ENCODE data around the gene MDGA2. TPM values are rescaled to one million over a fixed set of nuclear protein-coding genes. Genes with fewer than 3 reads are reported as not detected.

Gene MDGA2
- total RNA-seq, 1 experiment from 2014 or later: not detected

DNA sequence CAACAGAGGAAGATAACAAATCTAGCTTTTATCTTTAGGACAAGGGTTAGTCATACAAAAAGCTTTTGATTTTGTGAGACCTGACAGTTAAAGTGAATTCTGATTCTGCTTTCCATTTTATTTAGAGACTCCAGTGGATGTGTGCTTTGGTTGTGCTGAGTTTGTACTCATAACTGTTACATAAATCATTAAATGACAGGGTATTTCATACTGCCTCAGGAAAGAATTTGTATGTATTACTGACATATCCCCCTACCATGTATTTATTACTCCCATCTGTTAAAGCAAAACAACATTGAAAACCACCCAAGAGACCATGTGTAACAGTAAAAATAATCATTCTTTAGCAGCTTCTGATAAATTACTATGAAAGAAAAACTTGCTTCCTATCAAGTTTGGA, 780.9 kb downstream of the MDGA2 start:
- H3K4me3 ChIP-seq (replicated peaks in 1 of 2; ENCODE audit: low read depth in 1 of 2, low read length in 2 of 2): no peak overlapping the region
- no peaks in the 10 kb centered on the region for H3K79me2 ChIP-seq (ENCODE audit: insufficient read depth, low read length)
- ChIA-PET POLR2A (no interaction called here), CTCF (no interaction called here), RAD21 (ENCODE audit: low non-redundant PET in 1 of 2, low total read pairs in 2 of 2, uncharacterized antibody in 2 of 2, unreplicated experiment in 2 of 2) (no interaction called here)
- no peaks in the 10 kb centered on the region for H3K9me3 ChIP-seq (ENCODE audit: control insufficient read depth in 1 of 2, insufficient read depth in 1 of 2, low read depth in 1 of 2, low read length in 2 of 2)
- DNase-seq (ENCODE audit: low read depth, low spot score) (no peak), ATAC-seq (no peak)
- no peaks in the 10 kb centered on the region for H4K20me1 ChIP-seq (ENCODE audit: insufficient read depth)
- H3K9ac ChIP-seq (ENCODE audit: low read length): no peak overlapping the region
- H3K4me1 ChIP-seq (ENCODE audit: control insufficient read depth in 1 of 2, insufficient read depth in 2 of 2, low read length in 2 of 2): no peaks in the 10 kb centered on the region
- no peak overlapping the region for H3K27ac ChIP-seq (ENCODE audit: low read depth, low read length)
- no peak overlapping the region for H2AFZ ChIP-seq (ENCODE audit: low read depth, low read length, poor library complexity, severe bottlenecking)
- H3K9me2 ChIP-seq (ENCODE audit: insufficient read depth): no peaks in the 10 kb centered on the region
- H3K27me3 ChIP-seq (ENCODE audit: insufficient read depth, low read length): no peaks in the 10 kb centered on the region
- TF ChIP-seq ZFX (IDR thresholded peaks at IDR 0.05) (no peak), CEBPB (IDR thresholded peaks at IDR 0.05; ENCODE audit: low read depth) (no peak), ELF1 (IDR thresholded peaks at IDR 0.05; ENCODE audit: borderline replicate concordance, low read depth) (no peak), EGR1 (IDR thresholded peaks at IDR 0.05; ENCODE audit: low read depth) (no peak), FOSL1 (IDR thresholded peaks at IDR 0.05; ENCODE audit: low read depth) (no peak), RAD21 (IDR thresholded peaks at IDR 0.05; ENCODE audit: low read depth) (no peak)
- TF ChIP-seq, protein P1, sequence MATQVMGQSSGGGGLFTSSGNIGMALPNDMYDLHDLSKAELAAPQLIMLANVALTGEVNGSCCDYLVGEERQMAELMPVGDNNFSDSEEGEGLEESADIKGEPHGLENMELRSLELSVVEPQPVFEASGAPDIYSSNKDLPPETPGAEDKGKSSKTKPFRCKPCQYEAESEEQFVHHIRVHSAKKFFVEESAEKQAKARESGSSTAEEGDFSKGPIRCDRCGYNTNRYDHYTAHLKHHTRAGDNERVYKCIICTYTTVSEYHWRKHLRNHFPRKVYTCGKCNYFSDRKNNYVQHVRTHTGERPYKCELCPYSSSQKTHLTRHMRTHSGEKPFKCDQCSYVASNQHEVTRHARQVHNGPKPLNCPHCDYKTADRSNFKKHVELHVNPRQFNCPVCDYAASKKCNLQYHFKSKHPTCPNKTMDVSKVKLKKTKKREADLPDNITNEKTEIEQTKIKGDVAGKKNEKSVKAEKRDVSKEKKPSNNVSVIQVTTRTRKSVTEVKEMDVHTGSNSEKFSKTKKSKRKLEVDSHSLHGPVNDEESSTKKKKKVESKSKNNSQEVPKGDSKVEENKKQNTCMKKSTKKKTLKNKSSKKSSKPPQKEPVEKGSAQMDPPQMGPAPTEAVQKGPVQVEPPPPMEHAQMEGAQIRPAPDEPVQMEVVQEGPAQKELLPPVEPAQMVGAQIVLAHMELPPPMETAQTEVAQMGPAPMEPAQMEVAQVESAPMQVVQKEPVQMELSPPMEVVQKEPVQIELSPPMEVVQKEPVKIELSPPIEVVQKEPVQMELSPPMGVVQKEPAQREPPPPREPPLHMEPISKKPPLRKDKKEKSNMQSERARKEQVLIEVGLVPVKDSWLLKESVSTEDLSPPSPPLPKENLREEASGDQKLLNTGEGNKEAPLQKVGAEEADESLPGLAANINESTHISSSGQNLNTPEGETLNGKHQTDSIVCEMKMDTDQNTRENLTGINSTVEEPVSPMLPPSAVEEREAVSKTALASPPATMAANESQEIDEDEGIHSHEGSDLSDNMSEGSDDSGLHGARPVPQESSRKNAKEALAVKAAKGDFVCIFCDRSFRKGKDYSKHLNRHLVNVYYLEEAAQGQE (IDR thresholded peaks at IDR 0.05; ENCODE audit: low read depth): no peak
- TF ChIP-seq, protein P2, sequence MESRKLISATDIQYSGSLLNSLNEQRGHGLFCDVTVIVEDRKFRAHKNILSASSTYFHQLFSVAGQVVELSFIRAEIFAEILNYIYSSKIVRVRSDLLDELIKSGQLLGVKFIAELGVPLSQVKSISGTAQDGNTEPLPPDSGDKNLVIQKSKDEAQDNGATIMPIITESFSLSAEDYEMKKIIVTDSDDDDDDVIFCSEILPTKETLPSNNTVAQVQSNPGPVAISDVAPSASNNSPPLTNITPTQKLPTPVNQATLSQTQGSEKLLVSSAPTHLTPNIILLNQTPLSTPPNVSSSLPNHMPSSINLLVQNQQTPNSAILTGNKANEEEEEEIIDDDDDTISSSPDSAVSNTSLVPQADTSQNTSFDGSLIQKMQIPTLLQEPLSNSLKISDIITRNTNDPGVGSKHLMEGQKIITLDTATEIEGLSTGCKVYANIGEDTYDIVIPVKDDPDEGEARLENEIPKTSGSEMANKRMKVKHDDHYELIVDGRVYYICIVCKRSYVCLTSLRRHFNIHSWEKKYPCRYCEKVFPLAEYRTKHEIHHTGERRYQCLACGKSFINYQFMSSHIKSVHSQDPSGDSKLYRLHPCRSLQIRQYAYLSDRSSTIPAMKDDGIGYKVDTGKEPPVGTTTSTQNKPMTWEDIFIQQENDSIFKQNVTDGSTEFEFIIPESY (IDR thresholded peaks at IDR 0.05; ENCODE audit: extremely low read depth, insufficient replicate concordance, low read length): no peak
- intact Hi-C loops (cut with micrococcal nuclease): no loop called here
- H3K36me3 ChIP-seq (ENCODE audit: control insufficient read depth in 1 of 2, insufficient read depth in 2 of 2, low read length in 2 of 2): no peaks in the 10 kb centered on the region
- BruUV-seq (replicated peaks): no TSS peak
- H3K4me2 ChIP-seq (ENCODE audit: low read length): no peak overlapping the region
